Suprapubic skin (tissue), 4 donors: ENCODE measurements around the gene OR8B8. TPM values are rescaled to one million over a fixed set of nuclear protein-coding genes. Genes with fewer than 3 reads are reported as not detected.
"Not testable (repeated sequence)": the region's sequence is repeated elsewhere in the genome, so short reads cannot be mapped to it uniquely, and the experiment has no call there.

Experiments
- DNase-seq, 2 donors: peaks; one replicate each; pipeline ENCODE4 v3.0.0-alpha.2; 2019; ENCODE audit warnings: low spot score in 2 of 2
- H3K27ac ChIP-seq: fragments of 200-600 bp; sonication (generic); one replicate; pipeline ENCODE4 v1.5.1; 2019
- H3K27me3 ChIP-seq: fragments of 200-600 bp; sonication (generic); one replicate; pipeline ENCODE4 v1.5.1; 2019
- H3K36me3 ChIP-seq: fragments of 200-600 bp; sonication (generic); one replicate; pipeline ENCODE4 v1.5.1; 2019
- H3K4me1 ChIP-seq: fragments of 200-600 bp; sonication (generic); one replicate; pipeline ENCODE4 v1.5.1; 2019
- H3K4me3 ChIP-seq: fragments of 200-600 bp; sonication (generic); one replicate; pipeline ENCODE4 v1.5.1; 2019; ENCODE audit warnings: mild to moderate bottlenecking
- H3K9me3 ChIP-seq: fragments of 200-600 bp; sonication (generic); one replicate; pipeline ENCODE4 v1.5.1; 2019
- EP300 ChIP-seq: sonication (generic); formaldehyde crosslinking; IDR thresholded peaks from one replicate; pipeline ENCODE4 v1.6.1; 2017; ENCODE audit warnings: antibody characterized with exemption
- POLR2A ChIP-seq, 2 donors: fragments of 450-650 bp; IDR thresholded peaks; one replicate each; pipeline ENCODE4 v1.6.1; 2017; ENCODE audit warnings: antibody characterized with exemption in 2 of 2, mild to moderate bottlenecking in 2 of 2, moderate library complexity in 2 of 2
- POLR2AphosphoS5 ChIP-seq, 3 donors: sonication (generic); formaldehyde crosslinking; IDR thresholded peaks; one replicate each; pipeline ENCODE4 v1.6.1; 2017; ENCODE audit warnings: antibody characterized with exemption in 3 of 3
- WGBS: methylation state at CpG from one replicate; pipeline ENCODE4 v1.1.5; 2018; 5-methylcytosine and 5-hydroxymethylcytosine counted together
- total RNA-seq, 4 donors: library from RNA; depleted of rRNA; stranded (reverse); fragments of >200 nt; gene quantifications; one replicate each; pipeline ENCODE4 v1.1.0, GENCODE V29; 2016
- TF ChIP-seq, protein P1 (sequence below), 2 donors: fragments of 200-600 bp in 1 of 2; fragments of 450-650 bp in 1 of 2; sonication (generic) in 1 of 2; IDR thresholded peaks; one replicate each; pipeline ENCODE4 v1.5.1; 2016 to 2019; ENCODE audit warnings: antibody characterized with exemption in 2 of 2, mild to moderate bottlenecking in 1 of 2, moderate library complexity in 1 of 2

OR8B8 gene
- total RNA-seq, 4 donors from 2014 or later: not detected

DNA sequence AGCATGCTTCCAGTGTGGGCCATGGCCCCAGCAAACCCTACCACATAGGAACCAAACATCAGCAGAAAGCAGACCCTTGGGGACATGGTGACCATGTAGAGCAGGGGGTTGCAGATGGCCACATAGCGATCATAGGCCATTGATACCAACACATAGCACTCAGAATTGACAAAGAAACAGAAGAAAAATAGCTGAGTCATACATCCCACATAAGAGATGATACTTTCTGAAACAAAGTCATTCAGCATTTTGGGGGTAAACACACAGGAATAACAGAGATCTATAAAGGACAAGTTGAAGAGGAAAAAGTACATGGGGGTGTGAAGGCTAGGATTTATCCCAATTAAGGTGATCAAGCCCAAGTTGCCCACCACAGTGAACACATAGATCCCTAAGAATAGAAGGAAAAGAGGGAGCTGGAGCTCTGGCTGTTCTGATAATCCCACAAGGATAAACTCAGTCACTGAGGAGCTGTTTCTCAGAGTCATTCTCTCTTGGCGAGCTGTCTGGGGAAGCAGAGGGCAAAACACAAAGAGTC lies 21.0 kb downstream of the OR8B8 start, which contains the start of gene OR8B4:
OR8B4 (minus strand) TSS at position 488 of the 538 bp plus-strand sequence; CDS start at position 488, 0 bp downstream.
- WGBS: 92% methylated on average over 2 of the region's 2 CpGs
- Histone ChIP-seq H3K9me3 (no peaks in the 10 kb centered on the region), H3K4me3 (no peak within 1 kb of the TSS), H3K4me1 (no peaks in the 10 kb centered on the region), H3K27ac (no peak within 1 kb of the TSS), H3K36me3 (no peaks in the 10 kb centered on the region), H3K27me3 (no peaks in the 10 kb centered on the region)
- DNase-seq: no peak
- TF ChIP-seq POLR2AphosphoS5 (IDR thresholded peaks at IDR 0.05) (no peak), EP300 (no peak), POLR2A (IDR thresholded peaks at IDR 0.05) (no peak)
- TF ChIP-seq, protein P1, sequence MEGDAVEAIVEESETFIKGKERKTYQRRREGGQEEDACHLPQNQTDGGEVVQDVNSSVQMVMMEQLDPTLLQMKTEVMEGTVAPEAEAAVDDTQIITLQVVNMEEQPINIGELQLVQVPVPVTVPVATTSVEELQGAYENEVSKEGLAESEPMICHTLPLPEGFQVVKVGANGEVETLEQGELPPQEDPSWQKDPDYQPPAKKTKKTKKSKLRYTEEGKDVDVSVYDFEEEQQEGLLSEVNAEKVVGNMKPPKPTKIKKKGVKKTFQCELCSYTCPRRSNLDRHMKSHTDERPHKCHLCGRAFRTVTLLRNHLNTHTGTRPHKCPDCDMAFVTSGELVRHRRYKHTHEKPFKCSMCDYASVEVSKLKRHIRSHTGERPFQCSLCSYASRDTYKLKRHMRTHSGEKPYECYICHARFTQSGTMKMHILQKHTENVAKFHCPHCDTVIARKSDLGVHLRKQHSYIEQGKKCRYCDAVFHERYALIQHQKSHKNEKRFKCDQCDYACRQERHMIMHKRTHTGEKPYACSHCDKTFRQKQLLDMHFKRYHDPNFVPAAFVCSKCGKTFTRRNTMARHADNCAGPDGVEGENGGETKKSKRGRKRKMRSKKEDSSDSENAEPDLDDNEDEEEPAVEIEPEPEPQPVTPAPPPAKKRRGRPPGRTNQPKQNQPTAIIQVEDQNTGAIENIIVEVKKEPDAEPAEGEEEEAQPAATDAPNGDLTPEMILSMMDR (IDR thresholded peaks at IDR 0.05): no peak

DNA sequence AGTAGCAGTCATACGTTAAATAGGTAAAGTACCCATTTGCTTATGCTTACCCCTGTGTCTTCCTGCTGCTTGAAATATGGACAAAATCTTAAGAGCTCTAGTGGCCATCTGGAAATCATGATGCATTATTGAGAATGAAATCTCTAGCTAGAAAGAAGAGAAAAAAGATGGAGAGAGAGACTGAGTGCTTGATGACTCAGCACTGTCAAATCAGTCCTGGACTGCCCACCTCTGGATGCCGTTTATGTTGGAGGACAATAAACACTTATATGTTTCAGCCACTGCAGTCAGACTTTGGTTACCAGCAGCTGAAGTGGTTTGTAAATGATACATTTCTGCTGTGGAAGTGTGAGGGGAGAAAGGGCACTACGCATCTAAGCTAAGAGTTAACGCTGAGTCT lies 24.5 kb downstream of the OR8B8 start:
- Histone ChIP-seq H3K9me3 (no peaks in the 10 kb centered on the region), H3K4me1 (no peaks in the 10 kb centered on the region), H3K27me3 (no peaks in the 10 kb centered on the region), H3K36me3 (no peaks in the 10 kb centered on the region), H3K27ac (no peak overlapping the region), H3K4me3 (no peak overlapping the region)
- TF ChIP-seq, protein P1 (IDR thresholded peaks at IDR 0.05): no peak
- TF ChIP-seq EP300 (no peak), POLR2AphosphoS5 (IDR thresholded peaks at IDR 0.05) (no peak), POLR2A (IDR thresholded peaks at IDR 0.05) (no peak)
- DNase-seq: no peak
- WGBS: 73% methylated on average over 4 of the region's 4 CpGs

DNA sequence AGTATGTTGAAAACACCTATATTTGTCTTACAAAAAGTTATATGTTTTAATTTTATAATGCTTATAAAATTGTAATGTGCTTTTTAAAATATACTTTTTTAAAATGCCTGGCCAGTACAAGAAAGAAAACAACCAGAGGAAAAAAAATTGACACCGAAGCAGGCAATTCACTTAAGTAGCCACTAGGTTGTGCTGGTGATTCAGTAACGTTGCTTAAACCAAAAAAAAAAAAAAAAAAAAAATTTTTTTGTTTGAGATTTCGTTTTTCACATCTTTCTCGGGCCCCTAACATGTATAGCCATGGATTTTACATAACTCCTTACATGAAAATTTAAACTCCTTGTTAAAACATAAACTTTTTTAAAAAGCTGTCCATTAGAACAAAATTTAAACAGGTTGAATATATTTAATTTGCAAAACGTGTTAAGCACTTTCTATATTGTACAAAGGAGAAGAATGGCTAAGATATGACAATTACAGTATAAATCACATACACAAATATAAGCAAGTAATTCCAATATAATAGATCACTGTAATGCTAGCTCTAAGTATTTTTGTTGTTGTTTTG lies 30.1 kb downstream of the OR8B8 start:
- TF ChIP-seq, protein P1 (IDR thresholded peaks at IDR 0.05): peak in 1 of 2 donors; percentile 36
- TF ChIP-seq POLR2A (IDR thresholded peaks at IDR 0.05) (no peak), POLR2AphosphoS5 (IDR thresholded peaks at IDR 0.05) (no peak), EP300 (no peak)
- H3K4me3 ChIP-seq: no peak overlapping the region

DNA sequence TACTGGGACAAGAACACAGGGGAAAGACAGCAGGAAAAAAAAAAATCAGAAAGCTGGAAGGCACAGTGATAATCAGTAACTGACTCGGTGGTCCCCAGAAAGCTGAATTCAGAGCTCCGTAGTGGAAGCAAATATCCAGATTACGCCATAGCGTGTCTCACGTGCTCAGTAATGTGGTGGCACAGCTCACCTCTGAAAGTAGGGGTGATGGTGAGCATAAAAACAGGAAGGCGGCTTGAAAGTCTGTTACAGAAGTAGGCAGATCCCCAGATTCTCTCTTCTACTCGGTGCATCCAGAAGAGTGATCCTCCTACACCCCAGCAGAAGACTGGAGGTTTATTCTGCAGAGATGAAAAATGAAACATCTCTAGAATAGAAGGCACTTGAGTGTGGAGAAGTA lies 35.6 kb downstream of the OR8B8 start:
- Histone ChIP-seq H3K4me3 (no peak overlapping the region), H3K27ac (no peak overlapping the region), H3K4me1 (no peaks in the 10 kb centered on the region), H3K9me3 (no peaks in the 10 kb centered on the region), H3K27me3 (peaks cover 8% of the 10 kb centered on the region), H3K36me3 (no peaks in the 10 kb centered on the region)
- 91% methylated on average over 7 of the region's 7 CpGs for WGBS
- DNase-seq: no peak
- TF ChIP-seq POLR2A (IDR thresholded peaks at IDR 0.05) (no peak), POLR2AphosphoS5 (IDR thresholded peaks at IDR 0.05) (no peak), EP300 (no peak)
- TF ChIP-seq, protein P1 (IDR thresholded peaks at IDR 0.05): no peak

More for the DNA sequence above, 30.1 kb downstream of the OR8B8 start:
- H3K27me3 ChIP-seq: peaks cover 8% of the 10 kb centered on the region
- H3K9me3 ChIP-seq: no peaks in the 10 kb centered on the region
- no peak overlapping the region for H3K27ac ChIP-seq
- no peaks in the 10 kb centered on the region for H3K36me3 ChIP-seq
- no peak for DNase-seq
- WGBS: 17% methylated on average over 5 of the region's 5 CpGs
- no peaks in the 10 kb centered on the region for H3K4me1 ChIP-seq

DNA sequence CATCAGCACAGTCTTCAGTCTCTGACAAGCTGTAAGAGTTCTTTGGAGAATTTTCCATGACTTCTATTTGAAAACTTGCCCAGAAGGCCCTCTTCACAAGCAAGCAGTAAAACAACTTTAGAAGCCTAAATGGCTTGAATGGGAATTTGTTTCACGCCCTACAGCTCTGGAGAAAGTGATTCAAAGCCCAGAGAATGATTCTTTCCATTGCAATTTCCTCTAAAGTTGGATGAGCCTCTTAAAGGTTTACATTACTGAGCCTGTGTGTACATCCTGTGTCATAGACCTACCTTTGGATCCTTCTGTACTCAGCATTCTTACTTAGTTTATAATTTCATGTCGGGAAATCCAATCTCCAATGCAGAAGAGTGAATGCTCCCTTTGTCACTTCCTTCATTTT lies 39.9 kb downstream of the OR8B8 start:
- Histone ChIP-seq H3K36me3 (no peaks in the 10 kb centered on the region), H3K9me3 (no peaks in the 10 kb centered on the region), H3K27ac (no peak overlapping the region), H3K4me3 (no peak overlapping the region), H3K4me1 (no peaks in the 10 kb centered on the region), H3K27me3 (no peaks in the 10 kb centered on the region)
- TF ChIP-seq, protein P1 (IDR thresholded peaks at IDR 0.05): no peak
- TF ChIP-seq POLR2A (IDR thresholded peaks at IDR 0.05) (no peak), EP300 (no peak), POLR2AphosphoS5 (IDR thresholded peaks at IDR 0.05) (no peak)
- no peak for DNase-seq
- 53% methylated on average over 2 of the region's 2 CpGs for WGBS

DNA sequence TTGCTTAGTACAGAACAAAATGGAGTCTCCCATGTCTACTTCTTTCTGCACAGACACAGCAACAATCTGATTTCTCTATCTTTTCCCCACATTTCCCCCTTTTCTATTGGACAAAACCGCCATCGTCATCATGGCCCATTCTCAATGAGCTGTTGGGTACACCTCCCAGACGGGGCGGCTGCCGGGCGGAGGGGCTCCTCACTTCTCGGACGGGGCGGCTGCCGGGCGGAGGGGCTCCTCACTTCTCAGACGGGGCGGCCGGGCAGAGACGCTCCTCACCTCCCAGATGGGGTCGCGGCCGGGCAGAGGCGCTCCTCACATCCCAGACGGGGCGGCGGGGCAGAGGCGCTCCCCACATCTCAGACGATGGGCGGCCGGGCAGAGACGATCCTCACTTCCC lies 42.3 kb downstream of the OR8B8 start:
- not testable (repeated sequence) for H3K4me3 ChIP-seq

More for the DNA sequence above, 42.3 kb downstream of the OR8B8 start:
- H3K4me1 ChIP-seq, H3K36me3 ChIP-seq, H3K27ac ChIP-seq, DNase-seq, H3K9me3 ChIP-seq, H3K27me3 ChIP-seq: not testable (repeated sequence)
- WGBS: 88% methylated on average over 8 of the region's 27 CpGs
